GM21529 (cell line): ENCODE data around the gene PELI3.
"Not testable (repeated sequence)": the region's sequence is repeated elsewhere in the genome, so short reads cannot be mapped to it uniquely, and the experiment has no call there.

Experiments
- ATAC-seq: cut with Tn5 transposase; IDR thresholded peaks from one replicate; pipeline ENCODE4 v1.9.1; 2021; ENCODE audit not compliant: unreplicated experiment

The PELI3 gene, protein sequence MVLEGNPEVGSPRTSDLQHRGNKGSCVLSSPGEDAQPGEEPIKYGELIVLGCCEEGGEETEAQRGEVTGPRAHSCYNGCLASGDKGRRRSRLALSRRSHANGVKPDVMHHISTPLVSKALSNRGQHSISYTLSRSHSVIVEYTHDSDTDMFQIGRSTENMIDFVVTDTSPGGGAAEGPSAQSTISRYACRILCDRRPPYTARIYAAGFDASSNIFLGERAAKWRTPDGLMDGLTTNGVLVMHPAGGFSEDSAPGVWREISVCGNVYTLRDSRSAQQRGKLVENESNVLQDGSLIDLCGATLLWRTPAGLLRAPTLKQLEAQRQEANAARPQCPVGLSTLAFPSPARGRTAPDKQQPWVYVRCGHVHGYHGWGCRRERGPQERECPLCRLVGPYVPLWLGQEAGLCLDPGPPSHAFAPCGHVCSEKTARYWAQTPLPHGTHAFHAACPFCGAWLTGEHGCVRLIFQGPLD

DNA sequence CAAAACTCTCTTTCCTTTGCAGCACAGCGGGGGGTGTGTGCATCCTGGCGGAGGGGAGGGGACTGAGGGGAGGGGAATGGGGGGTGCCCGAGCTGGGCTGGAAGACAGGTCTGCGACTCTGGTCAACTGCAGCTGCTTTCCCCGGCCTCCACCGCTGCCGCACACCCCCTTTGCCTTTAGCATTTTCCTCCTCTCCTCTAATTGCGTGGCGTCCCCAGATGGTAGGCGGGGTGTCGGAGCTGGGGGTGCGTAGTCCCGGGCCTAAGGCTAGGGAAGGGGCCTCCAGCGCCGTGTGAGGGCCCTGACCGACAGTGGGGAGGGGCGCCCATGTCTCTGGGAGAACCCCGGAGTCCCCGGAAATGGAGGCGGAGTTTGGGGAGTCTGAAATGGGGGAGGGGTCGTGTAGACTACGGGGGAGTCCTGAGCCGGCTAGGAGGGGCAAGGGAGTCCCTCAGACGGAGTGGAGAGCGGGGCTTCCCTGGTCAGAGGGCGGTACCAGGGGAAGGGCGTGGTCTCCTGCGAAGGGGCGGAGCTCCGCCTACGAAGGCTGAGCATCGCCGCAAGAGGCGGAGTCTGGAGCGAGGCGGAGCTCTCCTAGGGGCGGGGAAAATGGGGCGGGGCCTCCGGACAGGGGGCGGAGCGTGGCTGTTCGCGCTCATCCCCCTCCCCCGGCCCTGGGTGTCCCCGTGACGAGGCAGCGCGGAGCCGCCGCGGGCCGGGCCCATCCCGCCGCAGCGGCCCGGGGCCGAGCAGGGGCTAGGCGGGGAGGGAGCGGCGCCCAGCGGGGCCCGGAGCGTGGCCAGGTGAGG lies at the start of gene PELI3:
Gene PELI3, plus strand, starts transcription at position 681 of the 809 bp plus-strand sequence. CDS start 1,224 bp downstream, outside the sequence.
- ATAC-seq = peak; percentile 79

DNA sequence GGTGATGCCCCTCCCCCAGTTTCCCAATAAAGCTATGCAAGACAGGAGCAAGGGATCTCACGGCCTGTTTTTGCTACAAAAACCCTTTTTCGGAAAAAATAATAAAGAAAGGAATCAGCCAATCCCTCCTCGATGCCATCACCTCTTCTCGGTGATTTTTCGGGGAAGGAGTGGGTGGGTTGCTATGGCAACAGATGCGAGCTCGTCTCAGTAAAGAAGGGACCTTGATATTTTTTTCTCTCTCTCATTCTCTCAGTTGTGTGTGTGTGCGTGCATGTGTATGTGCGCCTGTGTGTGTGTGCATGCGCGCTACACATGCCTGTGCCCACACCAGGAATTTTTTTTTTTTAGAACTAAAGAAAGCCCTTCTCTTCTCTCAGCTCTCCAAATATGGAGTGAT lies 49.7 kb upstream of the PELI3 start:
- no peak for ATAC-seq

DNA sequence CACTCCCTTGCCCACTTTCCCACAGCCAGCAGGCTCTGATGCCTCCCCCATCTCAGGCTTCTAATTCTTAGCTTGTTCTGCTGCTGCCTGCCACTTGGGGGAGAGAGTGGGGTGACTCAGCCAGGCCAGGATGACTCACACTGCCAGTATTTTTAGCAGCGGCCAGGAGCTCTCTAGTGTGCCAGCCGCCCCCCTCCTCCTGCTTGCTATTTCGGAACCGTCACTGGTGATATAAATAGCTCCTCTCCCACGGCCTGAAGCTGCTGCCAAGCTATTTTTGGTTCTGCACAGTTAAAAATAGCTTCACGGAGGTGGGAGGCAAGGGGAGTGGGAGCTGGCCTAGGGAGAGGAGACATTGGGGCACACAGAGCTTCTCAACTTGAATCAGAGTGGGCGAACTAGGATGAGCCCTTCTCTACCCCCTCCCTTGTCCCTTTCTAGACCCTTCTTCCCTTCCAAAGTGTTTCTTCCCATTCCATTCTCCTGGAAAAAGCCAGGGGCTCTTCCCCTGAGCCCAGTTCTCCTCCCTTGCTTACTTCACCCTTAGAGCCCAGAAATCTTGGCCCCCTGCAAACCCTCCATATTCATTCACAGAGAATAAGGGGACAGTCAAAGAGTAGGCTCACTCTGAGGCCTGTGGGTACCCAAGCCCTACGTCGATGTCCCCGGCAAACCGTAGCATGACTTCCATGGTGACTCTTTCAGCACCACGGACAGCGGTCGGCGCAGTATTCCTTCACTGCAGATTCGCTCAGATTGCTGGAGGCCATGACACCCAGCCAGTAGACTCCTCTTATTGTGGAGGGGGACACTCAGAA lies 48.3 kb upstream of the PELI3 start:
- no peak for ATAC-seq

DNA sequence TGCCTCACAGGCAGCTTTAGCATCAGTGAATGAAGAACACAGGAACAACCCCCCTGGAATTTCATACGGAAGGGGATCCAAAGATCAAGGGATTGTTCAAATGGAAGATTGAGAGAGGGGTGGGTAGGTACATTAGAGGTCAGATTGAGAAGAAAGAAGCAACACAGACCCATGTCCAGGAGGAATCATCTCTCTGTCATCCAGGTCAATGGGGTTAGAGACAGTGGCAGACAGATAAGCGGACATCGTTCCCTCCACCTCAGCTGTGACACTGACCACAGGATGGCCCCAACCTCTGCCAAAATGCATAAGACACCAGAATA lies 47.8 kb upstream of the PELI3 start:
- no peak for ATAC-seq

DNA sequence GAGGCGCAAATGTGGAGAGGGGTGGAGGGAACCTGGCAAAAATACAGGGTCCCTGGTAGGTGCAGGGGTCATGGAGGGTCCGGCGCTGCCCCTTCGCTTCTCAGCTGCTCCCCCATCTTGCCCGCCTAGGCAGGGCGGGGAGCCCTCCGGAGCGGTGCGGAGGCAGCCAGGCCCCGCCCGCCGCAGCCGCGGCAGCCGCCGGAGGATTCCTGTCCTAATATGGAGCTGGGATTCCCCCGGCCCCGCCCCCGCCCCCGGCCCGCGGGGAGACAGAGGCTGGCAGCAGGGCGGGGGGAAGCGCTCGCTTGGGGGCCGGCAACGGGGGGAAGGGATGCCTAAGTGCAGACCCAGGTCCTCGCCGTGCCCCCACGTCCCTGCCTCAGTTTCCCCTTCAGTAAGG lies 46.9 kb upstream of the PELI3 start:
- ATAC-seq = no peak

DNA sequence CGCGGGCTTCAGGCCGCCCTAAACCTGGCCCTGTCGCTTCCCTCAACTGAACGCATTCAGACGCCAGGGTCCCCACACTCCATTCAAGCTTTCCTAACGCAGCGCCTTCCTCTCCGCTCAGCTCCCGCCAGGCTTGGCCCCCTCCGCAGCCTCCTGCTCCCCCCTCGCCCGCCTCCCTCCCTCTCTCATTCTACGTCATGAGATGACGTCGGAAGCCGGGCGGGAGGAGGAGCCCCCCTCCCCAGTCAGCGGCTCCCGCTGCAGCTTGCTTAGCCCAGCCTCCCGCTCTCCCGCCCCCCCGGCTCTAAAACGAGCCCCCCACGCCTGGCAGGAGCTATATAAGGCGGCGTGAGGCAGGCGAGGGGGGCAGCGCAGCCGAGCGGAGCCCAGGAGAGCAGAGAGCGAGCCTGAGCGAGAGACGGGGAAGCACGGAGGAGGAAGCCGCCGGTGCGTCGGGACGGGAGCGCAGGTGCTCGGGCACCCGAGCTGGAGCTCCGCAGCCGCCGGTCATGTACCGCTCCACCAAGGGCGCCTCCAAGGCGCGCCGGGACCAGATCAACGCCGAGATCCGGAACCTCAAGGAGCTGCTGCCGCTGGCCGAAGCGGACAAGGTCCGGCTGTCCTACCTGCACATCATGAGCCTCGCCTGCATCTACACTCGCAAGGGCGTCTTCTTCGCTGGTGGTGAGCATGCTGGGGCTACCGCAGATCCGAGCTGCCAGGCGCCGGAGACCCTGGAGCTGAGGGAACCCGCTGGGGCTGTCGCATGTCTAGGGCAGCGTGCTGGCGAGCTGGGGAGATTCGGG lies 45.8 kb upstream of the PELI3 start, which contains the start of gene NPAS4:
Gene NPAS4, plus strand, starts transcription at position 365 of the 806 bp plus-strand sequence. Its CDS starts 145 bp downstream, at position 510.
- no peak for ATAC-seq

DNA sequence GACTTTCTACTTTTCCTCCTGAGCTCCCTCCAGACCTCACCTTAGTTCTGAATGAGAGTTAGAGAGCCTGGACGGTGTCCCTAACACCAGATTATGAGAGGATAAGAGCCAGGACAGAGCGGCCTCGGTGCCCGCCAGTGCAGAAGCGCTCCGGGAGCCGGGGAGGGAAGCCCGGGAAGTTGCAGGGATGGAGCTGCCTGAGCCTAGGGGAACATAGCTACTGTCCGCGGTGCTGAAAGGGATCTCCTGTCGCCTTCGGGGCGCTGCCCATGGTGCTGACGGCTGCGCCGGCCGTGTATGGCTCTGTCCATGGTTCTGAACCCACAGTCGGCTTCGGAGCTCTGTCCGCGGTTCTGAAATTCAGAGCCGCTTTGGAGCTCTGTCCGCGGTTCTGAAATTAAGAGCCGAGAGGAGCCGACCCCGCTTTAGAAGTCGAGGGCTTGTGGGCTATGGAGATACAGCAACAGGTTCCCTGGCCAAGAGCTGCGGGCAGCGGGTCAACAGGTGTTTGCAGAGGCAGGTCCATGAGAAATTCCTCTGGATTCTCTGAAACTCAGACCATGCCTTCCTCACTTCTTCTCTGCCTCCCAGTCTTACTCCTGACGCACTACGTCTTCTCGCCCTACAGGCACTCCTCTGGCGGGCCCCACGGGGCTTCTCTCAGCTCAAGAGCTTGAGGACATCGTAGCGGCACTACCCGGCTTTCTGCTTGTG lies 45.1 kb upstream of the PELI3 start:
- ATAC-seq = no peak

DNA sequence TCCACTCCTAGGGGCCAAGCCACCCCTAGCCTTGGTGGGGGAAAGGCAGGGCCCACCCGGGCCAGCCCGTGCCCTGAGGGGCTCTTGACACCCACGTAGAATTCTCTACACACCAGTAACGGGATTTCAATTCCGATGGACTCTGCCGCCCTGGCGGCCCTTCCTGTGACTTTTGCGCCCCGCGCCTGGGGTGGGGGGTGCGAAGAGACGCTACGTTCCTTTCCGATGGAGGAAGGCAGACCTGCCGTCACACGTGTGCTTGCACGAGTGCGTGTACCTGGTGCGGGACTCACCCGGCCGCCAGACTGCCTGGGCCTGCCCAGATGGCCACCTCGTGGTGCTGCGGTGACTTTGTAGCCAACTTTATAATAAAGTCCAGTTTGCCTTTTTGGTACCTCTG lies 40.4 kb upstream of the PELI3 start:
- no peak for ATAC-seq

DNA sequence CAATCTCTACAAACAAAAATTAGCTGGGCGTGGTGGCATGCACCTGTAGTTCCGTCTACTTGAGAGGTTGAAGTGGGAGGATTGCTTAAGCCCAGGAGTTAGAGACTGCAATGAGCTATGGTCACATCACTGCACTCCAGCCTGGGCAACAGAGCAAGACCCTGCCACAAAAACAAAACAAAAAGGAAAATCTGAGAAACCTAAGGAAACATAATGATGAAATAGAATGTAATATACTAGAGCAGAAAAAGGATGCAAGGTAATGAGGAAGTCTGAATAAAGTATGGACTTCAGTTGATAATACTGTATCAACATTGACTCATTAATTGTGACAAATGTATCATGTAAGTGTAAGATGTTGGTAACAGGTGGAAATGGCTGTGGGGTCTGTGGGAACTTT lies 37.8 kb upstream of the PELI3 start:
- ATAC-seq = no peak

DNA sequence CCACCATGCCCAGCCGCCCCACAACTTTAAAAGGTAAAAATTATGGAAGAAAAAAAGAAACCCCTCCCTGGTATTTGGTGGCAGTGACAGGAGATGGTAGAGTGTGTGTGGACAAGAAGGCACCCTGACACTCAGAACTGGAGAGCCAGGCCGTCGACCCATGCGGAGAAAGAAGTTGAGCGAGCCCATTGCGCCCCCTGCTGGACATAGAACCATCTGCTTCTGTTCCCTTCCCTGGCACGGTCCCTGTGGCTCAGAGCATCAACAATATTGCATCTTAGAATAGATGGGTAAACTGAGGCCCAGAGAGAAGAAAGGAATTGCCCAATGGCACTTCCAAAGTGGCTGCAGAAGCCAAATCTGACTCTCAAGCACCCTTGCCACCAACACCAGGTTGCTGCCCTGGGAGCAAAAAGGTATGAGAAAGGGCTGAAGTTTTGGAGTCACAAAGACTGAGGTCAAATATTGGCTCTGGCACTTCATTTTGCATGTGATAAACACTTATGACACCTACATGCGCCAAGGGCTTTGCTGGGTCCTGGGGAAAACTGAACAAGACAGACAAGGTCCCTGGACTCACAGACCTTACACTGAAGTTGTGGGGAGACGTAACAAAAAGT lies 36.6 kb upstream of the PELI3 start:
- ATAC-seq = no peak

DNA sequence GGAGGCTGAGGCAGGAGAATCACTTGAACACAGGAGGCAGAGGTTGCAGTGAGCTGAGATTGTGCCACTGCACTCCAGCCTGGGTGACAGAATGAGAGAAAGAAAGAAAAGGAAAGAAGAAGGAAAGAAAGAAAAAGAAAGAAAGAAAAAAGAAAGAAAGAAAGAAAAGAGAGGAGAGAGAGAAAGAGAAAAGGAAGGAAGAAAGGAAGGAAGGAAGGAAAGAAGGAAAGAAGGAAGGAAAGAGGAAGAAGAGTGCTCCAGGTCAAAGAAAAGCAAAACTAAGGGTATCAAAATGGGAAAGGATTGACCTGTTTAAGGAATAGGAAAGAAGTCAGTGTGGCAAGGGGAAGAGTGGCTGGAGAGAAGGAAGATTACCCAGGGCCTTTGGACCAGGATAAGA lies 35.4 kb upstream of the PELI3 start:
- not testable (repeated sequence) for ATAC-seq

DNA sequence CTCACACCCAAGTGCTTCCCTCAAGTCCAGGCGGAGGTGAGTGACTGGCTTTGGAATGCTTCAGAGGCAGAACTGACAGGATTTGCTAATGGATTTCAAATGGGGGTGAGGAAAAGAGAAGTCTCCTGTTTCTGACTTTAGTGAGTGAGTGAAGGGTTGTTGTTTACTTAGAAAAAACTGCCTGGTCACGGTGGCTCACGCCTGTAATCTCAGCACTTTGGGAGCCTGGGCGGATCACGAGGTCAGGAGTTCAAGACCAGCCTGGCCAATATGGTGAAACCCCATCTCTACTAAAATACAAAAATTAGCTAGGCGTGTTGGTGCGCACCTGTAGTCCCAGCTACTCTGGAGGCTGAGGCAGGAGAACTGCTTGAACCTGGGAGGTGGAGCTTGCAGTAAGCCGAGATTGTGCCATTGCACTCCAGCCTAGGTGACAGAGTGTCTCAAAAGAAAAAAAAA lies 34.8 kb upstream of the PELI3 start:
- not testable (repeated sequence) for ATAC-seq

DNA sequence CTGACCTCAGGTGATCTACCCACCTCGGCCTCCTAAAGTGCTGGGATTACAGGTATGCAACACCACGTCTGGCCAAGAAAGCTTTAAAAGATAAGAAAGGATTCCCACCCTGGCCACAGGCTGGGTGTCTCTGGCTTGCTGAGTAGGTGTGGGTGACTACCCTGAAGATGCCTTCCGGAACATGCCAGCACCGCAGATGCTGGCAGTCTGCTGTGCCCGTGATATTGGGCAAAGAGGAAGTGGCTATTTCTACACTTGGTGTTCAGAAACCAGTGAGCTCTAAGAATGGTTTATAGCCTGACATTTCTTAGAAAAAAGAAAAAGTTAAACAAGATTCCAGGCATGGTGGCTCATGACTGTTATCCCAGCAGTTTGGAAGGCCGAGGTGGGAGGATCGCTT lies 34.1 kb upstream of the PELI3 start:
- ATAC-seq = no peak

DNA sequence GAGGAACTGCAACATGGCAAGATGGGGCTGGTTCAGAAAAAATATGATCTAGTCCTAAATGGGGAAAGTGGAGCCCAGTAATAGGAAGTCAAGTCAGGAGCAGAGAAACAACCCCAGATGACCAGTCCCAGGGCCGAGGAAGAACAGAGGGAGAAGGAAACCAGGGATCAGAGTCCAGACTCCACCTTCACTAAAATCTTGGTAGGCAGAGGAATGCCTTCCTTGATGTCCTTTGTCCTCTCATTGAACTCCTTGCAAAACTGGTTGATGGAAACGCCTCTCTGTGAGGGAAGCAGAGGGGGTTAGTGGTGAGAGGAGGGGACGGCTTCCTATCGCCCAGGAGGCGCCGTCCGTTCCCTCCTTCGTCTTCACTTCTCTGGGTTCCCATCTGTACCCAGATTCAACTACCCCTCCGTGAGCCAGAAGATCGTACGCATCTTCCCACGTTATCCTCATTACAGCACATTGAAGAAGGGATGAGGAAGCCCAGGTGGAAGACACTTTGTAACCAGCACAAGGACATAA lies 28.7 kb upstream of the PELI3 start:
- ATAC-seq = no peak

DNA sequence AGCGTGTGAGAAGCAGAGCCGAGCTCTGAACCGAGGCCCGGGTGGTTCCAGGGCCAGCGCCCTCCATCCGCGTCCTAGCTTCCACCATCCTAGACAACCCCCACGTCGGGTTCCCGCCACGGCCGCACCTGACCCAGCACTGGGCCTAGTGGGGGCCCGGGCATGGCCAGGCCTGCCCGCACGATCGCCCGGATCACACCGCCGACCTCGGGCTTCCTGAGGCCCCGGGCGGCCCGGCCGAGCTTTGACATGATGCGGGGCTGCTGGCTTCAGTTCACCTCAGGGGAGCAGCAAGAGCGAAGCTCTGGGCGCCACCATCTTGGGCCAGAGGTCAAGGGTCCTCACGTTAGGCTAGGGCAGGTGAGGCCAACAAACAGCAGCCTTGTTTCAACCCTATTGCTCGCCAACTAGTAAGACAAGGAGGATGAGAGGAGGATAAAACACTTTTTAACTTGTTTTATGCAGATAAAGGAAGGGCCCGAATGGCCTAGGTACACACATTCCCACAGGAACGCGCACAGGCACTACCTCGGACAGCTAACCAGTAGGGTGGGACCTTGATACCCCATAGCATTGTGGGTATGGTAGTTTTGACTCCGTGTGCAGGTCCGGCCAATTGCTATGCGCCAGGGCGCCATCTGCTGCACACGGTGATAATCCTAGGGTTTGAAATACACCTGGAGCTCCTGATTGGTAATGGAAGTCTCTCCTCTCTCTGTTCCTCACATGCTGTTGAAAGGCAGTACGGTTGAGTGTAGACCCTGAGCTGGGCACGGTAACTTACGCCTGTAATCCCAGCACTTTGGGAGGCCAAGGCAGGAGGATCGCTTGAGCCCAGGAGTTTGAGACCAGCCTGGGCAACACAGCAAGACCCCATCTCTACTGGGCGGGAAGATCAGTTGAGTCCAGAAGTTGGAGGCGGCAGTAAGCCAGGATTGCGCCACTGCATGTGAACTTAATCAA lies 27.9 kb upstream of the PELI3 start, which contains the start of gene MRPL11:
Gene MRPL11, minus strand, starts transcription at position 345 of the 963 bp plus-strand sequence. Its CDS starts 94 bp downstream, at position 251.
- ATAC-seq = peak; percentile 93

DNA sequence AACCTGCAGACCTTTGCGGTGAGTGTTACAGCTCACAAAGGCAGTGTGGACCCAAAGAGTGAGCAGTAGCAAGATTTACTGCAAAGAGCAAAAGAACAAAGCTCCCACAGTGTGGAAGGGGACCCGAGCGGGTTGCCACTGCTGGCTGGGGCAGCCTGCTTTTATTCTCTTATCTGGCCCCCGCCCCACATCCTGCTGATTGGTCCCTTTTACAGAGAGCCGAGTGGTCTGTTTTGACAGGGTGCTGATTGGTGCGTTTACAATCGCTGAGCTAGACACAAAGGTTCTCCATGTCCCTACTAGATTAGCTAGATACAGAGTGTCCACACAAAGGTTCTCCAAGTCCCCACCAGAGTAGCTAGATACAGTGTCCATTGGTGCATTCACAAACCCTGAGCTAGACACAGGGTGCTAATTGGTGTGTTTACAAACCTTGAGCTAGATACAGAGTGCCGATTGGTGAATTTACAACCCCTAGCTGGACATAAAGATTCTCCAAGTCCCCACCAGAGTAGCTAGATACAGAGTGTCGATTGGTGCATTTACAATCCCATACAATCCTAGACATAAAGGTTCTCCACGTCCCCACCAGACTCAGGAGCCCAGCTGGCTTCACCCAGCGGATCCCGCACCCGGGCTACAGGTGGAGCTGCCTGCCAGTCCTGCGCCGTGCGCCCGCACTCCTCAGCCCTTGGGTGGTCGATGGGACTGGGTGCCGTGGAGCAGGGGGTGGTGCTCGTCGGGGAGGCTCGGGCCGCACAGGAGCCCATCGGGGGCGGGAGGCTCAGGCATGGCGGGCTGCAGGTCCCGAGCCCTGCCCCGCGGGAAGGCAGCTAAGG lies 26.4 kb upstream of the PELI3 start:
- not testable (repeated sequence) for ATAC-seq

DNA sequence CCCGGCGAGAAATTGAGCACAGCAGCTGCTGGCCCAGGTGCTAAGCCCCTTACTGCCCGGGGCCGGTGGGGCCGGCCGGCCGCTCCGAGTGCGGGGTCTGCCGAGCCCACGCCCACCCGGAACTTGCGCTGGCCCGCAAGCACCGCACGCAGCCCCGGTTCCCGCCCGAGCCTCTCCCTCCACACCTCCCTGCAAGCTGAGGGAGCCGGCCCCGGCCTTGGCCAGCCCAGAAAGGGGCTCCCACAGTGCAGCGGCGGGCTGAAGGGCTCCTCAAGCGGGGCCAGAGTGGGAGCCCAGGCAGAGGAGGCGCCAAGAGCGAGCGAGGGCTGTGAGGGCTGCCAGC lies 25.8 kb upstream of the PELI3 start:
- ATAC-seq = not testable (repeated sequence)
